ENCODE data around the gene PRDX6. TPM values are rescaled to one million over a fixed set of nuclear protein-coding genes. Genes with fewer than 3 reads are reported as not detected.
A peak's percentile ranks its signal among the peaks of the same experiment; 100 is the strongest.
"Not testable (repeated sequence)": the region's sequence is repeated elsewhere in the genome, so short reads cannot be mapped to it uniquely, and the experiment has no call there.

PRDX6 gene
- total RNA-seq, 1 donor from 2014 or later = 520 TPM

DNA sequence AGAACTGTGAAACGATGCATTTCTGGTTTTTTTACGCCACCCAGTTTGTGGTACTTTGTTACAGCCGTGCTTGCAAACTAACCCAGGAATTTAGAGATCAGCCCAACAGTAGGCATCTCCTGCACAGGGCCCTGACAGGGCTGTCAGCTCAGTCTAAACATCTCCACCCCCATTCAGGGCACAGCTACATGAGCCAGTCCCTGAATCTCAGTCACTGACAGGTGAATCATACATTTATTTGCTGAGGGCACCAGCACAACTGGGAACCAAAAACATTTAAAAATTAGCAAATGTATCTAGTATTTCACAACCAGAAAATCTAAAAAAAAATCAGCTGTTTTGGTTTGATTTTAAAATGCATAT, 30.7 kb downstream of the PRDX6 start:
- FAIRE-seq (no peak), DNase-seq (ENCODE audit: low read depth) (no peak)
- Histone ChIP-seq H3K79me2 (ENCODE audit: insufficient read depth, low read length) (no peaks in the 10 kb centered on the region), H3K9me3 (ENCODE audit: insufficient read depth, low read depth, low read length) (no peaks in the 10 kb centered on the region), H3K36me3 (ENCODE audit: insufficient read depth, low read length) (no peaks in the 10 kb centered on the region), H3K27me3 (ENCODE audit: insufficient read depth, low read length) (no peaks in the 10 kb centered on the region), H3K9ac (ENCODE audit: low read length) (peak overlapping the region; percentile 47), H3K4me3 (ENCODE audit: insufficient read depth, low read depth, low read length) (peak overlapping the region; percentile 4), H3K4me2 (ENCODE audit: low read length) (peak overlapping the region; percentile 70), H2AFZ (ENCODE audit: low read depth, low read length) (peak overlapping the region; percentile 47), H3K27ac (ENCODE audit: low read depth, low read length) (peak overlapping the region; percentile 55), H3K4me1 (ENCODE audit: insufficient read depth, low read length) (peaks cover 10% of the 10 kb centered on the region), H4K20me1 (ENCODE audit: insufficient read depth, low read length) (no peaks in the 10 kb centered on the region)
- peak overlapping the region; percentile 91 for H3K27ac Mint-ChIP-seq (ENCODE audit: unreplicated experiment)
- no peaks in the 10 kb centered on the region for H3K9me3 Mint-ChIP-seq (ENCODE audit: unreplicated experiment)
- no peaks in the 10 kb centered on the region for H3K27me3 Mint-ChIP-seq (ENCODE audit: low read depth, unreplicated experiment)
- no peaks in the 10 kb centered on the region for H3K36me3 Mint-ChIP-seq (ENCODE audit: low read depth, unreplicated experiment)
- no peak for TF ChIP-seq EZH2 (IDR thresholded peaks at IDR 0.05; ENCODE audit: insufficient read depth, low read length)
- TF ChIP-seq, protein P1, sequence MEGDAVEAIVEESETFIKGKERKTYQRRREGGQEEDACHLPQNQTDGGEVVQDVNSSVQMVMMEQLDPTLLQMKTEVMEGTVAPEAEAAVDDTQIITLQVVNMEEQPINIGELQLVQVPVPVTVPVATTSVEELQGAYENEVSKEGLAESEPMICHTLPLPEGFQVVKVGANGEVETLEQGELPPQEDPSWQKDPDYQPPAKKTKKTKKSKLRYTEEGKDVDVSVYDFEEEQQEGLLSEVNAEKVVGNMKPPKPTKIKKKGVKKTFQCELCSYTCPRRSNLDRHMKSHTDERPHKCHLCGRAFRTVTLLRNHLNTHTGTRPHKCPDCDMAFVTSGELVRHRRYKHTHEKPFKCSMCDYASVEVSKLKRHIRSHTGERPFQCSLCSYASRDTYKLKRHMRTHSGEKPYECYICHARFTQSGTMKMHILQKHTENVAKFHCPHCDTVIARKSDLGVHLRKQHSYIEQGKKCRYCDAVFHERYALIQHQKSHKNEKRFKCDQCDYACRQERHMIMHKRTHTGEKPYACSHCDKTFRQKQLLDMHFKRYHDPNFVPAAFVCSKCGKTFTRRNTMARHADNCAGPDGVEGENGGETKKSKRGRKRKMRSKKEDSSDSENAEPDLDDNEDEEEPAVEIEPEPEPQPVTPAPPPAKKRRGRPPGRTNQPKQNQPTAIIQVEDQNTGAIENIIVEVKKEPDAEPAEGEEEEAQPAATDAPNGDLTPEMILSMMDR (IDR thresholded peaks at IDR 0.05; ENCODE audit: insufficient read depth, low read depth, low read length) = no peak
- H3K4me3 Mint-ChIP-seq (ENCODE audit: unreplicated experiment) = no peak overlapping the region
- peaks cover 20% of the 10 kb centered on the region for H3K4me1 Mint-ChIP-seq (ENCODE audit: low read depth, unreplicated experiment)

DNA sequence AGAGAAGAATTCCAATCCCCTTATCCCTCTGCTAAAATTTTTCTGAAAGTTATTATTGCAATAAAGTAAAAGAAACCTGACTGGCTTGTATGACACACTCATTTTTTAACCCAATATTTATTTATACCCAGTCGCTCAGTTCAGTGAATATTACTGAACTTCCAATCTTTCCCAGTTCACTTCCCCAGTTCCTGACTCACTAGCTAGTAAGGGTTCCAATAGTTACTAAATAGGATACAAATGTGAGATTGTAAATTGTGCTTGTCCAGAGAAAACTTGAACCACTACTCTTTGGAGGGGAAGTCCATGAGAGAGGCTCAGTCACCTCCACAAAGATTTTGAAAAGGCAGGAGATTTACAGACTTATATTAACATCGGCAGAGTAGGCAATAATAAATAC, 31.4 kb downstream of the PRDX6 start:
- H2AFZ ChIP-seq (ENCODE audit: low read depth, low read length) = no peak overlapping the region
- no peak for FAIRE-seq

DNA sequence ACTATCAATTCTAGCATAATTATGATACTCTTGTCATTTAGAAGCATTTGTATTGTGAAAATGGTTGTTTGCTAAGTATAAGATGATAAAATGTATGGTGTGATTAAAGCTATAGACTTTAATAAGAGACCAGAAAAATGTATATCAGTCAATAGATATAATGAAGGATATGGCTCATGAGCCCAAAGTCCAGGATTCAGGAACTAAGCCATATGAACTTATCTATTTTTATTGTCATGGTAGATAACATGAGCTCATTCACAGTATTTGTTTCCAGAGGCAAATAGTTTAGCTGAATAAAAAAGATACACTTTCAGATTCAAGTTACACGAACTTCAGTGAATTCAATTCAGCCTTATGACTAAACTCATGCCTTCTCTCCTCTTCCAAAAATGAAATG, 32.7 kb downstream of the PRDX6 start:
- H3K9me3 Mint-ChIP-seq (ENCODE audit: unreplicated experiment) = peaks cover 6% of the 10 kb centered on the region
- Histone ChIP-seq H2AFZ (ENCODE audit: low read depth, low read length) (no peak overlapping the region), H3K9me3 (ENCODE audit: insufficient read depth, low read depth, low read length) (no peaks in the 10 kb centered on the region), H3K4me2 (ENCODE audit: low read length) (no peak overlapping the region), H3K79me2 (ENCODE audit: insufficient read depth, low read length) (no peaks in the 10 kb centered on the region), H3K4me3 (ENCODE audit: insufficient read depth, low read depth, low read length) (no peak overlapping the region), H4K20me1 (ENCODE audit: insufficient read depth, low read length) (no peaks in the 10 kb centered on the region), H3K27me3 (ENCODE audit: insufficient read depth, low read length) (no peaks in the 10 kb centered on the region), H3K9ac (ENCODE audit: low read length) (no peak overlapping the region), H3K36me3 (ENCODE audit: insufficient read depth, low read length) (no peaks in the 10 kb centered on the region), H3K27ac (ENCODE audit: low read depth, low read length) (no peak overlapping the region), H3K4me1 (ENCODE audit: insufficient read depth, low read length) (peaks cover 10% of the 10 kb centered on the region)
- no peak overlapping the region for H3K4me3 Mint-ChIP-seq (ENCODE audit: unreplicated experiment)
- FAIRE-seq = no peak
- H3K36me3 Mint-ChIP-seq (ENCODE audit: low read depth, unreplicated experiment) = no peaks in the 10 kb centered on the region
- H3K4me1 Mint-ChIP-seq (ENCODE audit: low read depth, unreplicated experiment) = peaks cover 20% of the 10 kb centered on the region
- no peak for TF ChIP-seq EZH2 (IDR thresholded peaks at IDR 0.05; ENCODE audit: insufficient read depth, low read length)
- TF ChIP-seq, protein P1 (IDR thresholded peaks at IDR 0.05; ENCODE audit: insufficient read depth, low read depth, low read length) = no peak
- H3K27me3 Mint-ChIP-seq (ENCODE audit: low read depth, unreplicated experiment) = no peaks in the 10 kb centered on the region
- no peak overlapping the region for H3K27ac Mint-ChIP-seq (ENCODE audit: unreplicated experiment)
- DNase-seq (ENCODE audit: low read depth) = no peak

More for the DNA sequence above, 31.4 kb downstream of the PRDX6 start:
- H3K4me1 ChIP-seq (ENCODE audit: insufficient read depth, low read length) = peaks cover 10% of the 10 kb centered on the region
- H3K4me3 Mint-ChIP-seq (ENCODE audit: unreplicated experiment) = no peak overlapping the region
- H3K27me3 Mint-ChIP-seq (ENCODE audit: low read depth, unreplicated experiment) = no peaks in the 10 kb centered on the region
- no peaks in the 10 kb centered on the region for H3K27me3 ChIP-seq (ENCODE audit: insufficient read depth, low read length)
- DNase-seq (ENCODE audit: low read depth) = no peak
- peaks cover 20% of the 10 kb centered on the region for H3K4me1 Mint-ChIP-seq (ENCODE audit: low read depth, unreplicated experiment)
- no peaks in the 10 kb centered on the region for H4K20me1 ChIP-seq (ENCODE audit: insufficient read depth, low read length)
- no peaks in the 10 kb centered on the region for H3K36me3 ChIP-seq (ENCODE audit: insufficient read depth, low read length)
- H3K9ac ChIP-seq (ENCODE audit: low read length) = no peak overlapping the region
- no peaks in the 10 kb centered on the region for H3K36me3 Mint-ChIP-seq (ENCODE audit: low read depth, unreplicated experiment)
- H3K79me2 ChIP-seq (ENCODE audit: insufficient read depth, low read length) = no peaks in the 10 kb centered on the region
- H3K27ac Mint-ChIP-seq (ENCODE audit: unreplicated experiment) = no peak overlapping the region
- TF ChIP-seq EZH2 (IDR thresholded peaks at IDR 0.05; ENCODE audit: insufficient read depth, low read length) = no peak
- TF ChIP-seq, protein P1 (IDR thresholded peaks at IDR 0.05; ENCODE audit: insufficient read depth, low read depth, low read length) = no peak
- no peaks in the 10 kb centered on the region for H3K9me3 ChIP-seq (ENCODE audit: insufficient read depth, low read depth, low read length)
- no peak overlapping the region for H3K27ac ChIP-seq (ENCODE audit: low read depth, low read length)
- peaks cover under 1% of the 10 kb centered on the region for H3K9me3 Mint-ChIP-seq (ENCODE audit: unreplicated experiment)
- H3K4me3 ChIP-seq (ENCODE audit: insufficient read depth, low read depth, low read length) = no peak overlapping the region
- no peak overlapping the region for H3K4me2 ChIP-seq (ENCODE audit: low read length)

DNA sequence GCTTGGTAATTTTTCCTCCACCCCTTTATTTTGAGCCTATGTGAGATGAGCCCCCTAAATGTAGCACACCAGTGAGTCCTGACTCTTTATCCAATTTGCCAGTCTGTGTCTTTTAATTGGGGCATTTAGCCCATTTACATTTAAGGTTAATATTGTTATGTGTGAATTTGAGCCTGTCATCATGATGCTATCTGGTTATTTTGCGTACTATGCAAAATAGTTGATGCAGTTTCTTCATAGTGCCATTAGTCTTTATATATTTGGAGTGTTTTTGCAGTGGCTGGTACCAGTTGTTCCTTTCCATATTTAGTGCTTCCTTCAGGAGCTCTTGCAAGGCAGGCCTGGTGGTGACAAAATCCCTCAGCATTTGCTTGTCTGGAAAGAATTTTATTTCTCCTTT, 37.4 kb downstream of the PRDX6 start:
- H3K9me3 ChIP-seq (ENCODE audit: insufficient read depth, low read depth, low read length); H3K4me1 Mint-ChIP-seq (ENCODE audit: low read depth, unreplicated experiment); H3K27ac Mint-ChIP-seq (ENCODE audit: unreplicated experiment); H4K20me1 ChIP-seq (ENCODE audit: insufficient read depth, low read length); DNase-seq (ENCODE audit: low read depth); H3K27ac ChIP-seq (ENCODE audit: low read depth, low read length); H2AFZ ChIP-seq (ENCODE audit: low read depth, low read length); H3K36me3 Mint-ChIP-seq (ENCODE audit: low read depth, unreplicated experiment); H3K27me3 Mint-ChIP-seq (ENCODE audit: low read depth, unreplicated experiment); H3K4me3 ChIP-seq (ENCODE audit: insufficient read depth, low read depth, low read length); FAIRE-seq; H3K9ac ChIP-seq (ENCODE audit: low read length); H3K9me3 Mint-ChIP-seq (ENCODE audit: unreplicated experiment); H3K4me2 ChIP-seq (ENCODE audit: low read length); H3K36me3 ChIP-seq (ENCODE audit: insufficient read depth, low read length); H3K27me3 ChIP-seq (ENCODE audit: insufficient read depth, low read length); H3K4me3 Mint-ChIP-seq (ENCODE audit: unreplicated experiment); H3K79me2 ChIP-seq (ENCODE audit: insufficient read depth, low read length); H3K4me1 ChIP-seq (ENCODE audit: insufficient read depth, low read length): not testable (repeated sequence)

All from astrocyte (in vitro differentiated cells and primary cell).